NCI-H187 treated with DMSO at 0.1 percent for 48 hours (cell line): ENCODE results near the gene RBM12.

ENCODE experiments used
- DNase-seq: peaks from one replicate; lab custom pipeline; 2025; lab: John Stamatoyannopoulos, UW

RBM12 gene

GRCh38 chr20:35600176-35600992 is 64.3 kb downstream of the RBM12 start:
- no peak for DNase-seq

GRCh38 chr20:35599776-35600120 is 65.0 kb downstream of the RBM12 start:
- DNase-seq = no peak
